Stimulated activated CD4-positive, alpha-beta T cell treated with anti-CD3 and anti-CD28 coated beads, TNF-alpha, amount 100 ng/mL, for 24 hours (primary cell): ENCODE results near the gene IMMP2L.

Source experiments
- DNase-seq, 3 experiments: peaks; one replicate each; pipeline ENCODE4 v3.0.0-alpha.2; 2020; ENCODE audit warnings: low read depth in 3 of 3

IMMP2L gene

DNA sequence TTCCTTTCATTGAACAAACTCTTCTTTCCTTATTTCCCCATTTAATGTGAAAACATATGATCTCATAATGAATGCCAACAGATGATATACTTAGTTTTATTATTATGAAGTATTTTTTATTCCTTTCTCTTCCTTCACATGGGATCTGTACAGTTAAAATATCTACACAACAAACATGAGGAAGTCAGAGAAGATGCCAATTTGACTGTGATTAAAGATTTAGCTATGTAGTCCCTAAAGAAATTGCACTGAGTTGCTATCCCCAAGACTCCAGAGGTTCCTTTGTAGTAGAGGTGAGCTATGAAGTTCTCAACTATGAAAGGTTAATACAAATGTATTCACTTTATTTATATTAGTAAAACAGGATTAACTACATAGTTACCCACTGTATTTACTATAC lies 532.0 kb downstream of the IMMP2L start:
- no peak for DNase-seq

- peak in 1 of 3 experiments; percentile 62 for DNase-seq
These were observed 532.6 kb downstream of the IMMP2L start for GRCh38 chr7:111029574-111030251.

GRCh38 chr7:111029141-111029572 lies 533.1 kb downstream of the IMMP2L start:
- no peak for DNase-seq

GRCh38 chr7:111027396-111027795 lies 534.9 kb downstream of the IMMP2L start:
- no peak for DNase-seq

GRCh38 chr7:111026806-111027205 lies 535.5 kb downstream of the IMMP2L start:
- no peak for DNase-seq

DNA sequence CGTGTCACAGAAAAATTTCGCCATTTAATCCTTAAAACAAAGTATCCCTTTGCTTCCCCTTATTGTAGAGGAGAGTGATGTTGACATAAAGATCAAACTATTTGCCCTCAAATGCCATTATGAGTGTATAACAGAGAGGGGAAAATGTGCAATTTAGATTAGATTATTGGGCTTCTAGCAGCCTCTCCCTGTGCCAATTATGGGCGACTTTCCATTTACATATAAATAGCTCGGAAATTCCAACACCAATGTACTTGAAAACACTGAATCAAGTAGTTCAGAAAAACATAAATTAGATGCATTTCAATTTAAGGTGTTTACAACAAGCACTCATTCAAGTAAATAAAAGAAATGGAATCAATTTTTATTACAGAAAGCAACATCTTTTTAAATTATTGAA lies 535.9 kb downstream of the IMMP2L start:
- DNase-seq: no peak

- peak in 1 of 3 experiments; percentile 20 for DNase-seq
These were observed 537.3 kb downstream of the IMMP2L start for GRCh38 chr7:111025006-111025405.

GRCh38 chr7:111018960-111019736 lies 543.1 kb downstream of the IMMP2L start:
- DNase-seq: no peak

DNA sequence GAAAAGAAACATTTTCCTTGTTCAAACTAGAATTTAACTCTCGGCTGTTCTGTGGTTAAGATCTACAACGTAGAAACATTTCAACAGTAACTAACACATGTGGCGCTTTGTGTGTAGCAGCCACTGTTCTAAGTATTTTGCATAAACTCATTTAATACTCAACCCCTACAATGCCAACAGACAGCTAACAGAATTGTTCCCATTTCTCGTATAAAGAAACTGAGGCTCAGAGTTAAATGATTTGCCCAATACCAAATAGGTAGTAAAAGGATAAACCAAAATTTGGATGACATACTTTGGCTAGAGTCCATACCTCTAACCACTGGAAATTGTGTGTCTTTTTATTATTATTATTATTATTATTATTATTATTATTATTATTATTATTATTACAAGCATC lies 543.8 kb downstream of the IMMP2L start:
- DNase-seq: no peak

- no peak for DNase-seq
These were observed 548.2 kb downstream of the IMMP2L start for GRCh38 chr7:111014079-111014478.

DNA sequence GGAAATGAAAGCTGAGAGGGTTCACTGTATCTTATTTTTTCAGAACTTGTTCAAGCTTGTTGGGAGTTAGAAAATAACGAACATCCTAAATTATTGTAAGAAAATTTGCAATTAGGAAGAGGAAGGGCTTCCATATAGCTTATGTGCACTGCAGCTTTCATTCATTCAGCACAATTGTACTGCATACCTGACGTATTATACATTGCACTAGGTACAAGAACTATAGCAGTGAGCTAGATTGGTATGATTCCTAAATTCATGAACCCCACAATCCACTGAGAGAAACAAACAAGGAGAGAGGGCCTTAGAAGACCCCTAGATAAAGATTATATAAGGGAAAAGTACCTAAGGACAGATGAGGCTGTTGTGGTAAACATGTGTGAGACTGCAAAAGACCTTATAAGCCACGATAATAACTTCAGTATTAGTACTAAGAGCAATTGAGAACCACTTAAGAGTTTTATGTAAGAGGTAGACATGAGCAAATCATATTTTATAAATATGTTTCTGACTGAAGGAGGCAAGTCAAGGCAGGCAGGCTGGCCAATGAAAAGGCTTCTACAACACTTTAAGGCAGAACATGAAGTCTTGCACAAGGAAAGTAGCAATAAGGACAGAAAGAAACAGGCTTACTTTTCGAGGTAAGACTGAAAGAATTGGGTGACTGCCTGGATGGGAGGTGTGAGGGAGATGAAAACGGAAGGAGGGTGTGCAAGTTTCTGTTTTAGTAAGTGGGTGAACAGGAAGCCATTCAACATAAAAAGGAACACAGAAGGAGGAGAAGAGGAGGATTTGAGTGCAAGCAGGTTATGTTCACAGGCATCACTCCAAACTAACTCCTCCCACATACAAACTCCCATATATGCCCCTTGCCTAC lies 549.3 kb downstream of the IMMP2L start:
- DNase-seq: peak in 1 of 3 experiments; percentile 8

DNA sequence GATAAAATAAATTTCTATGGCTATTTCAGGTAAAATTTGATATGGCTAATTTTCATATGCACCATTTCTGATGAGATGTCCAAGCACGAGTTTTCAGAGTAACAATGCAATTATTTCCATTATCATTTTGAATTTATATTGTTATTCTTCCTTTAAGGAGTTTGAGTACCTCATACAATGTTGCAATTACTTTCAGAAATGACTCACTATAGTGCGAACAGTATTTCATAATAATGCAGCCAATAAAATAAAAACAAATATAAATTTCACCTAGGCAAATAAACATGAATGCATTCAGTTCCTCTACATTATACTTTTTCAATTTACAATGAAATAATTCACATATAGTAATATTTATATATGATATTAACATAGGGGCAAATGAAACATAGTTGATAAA lies 550.1 kb downstream of the IMMP2L start:
- DNase-seq: no peak

DNA sequence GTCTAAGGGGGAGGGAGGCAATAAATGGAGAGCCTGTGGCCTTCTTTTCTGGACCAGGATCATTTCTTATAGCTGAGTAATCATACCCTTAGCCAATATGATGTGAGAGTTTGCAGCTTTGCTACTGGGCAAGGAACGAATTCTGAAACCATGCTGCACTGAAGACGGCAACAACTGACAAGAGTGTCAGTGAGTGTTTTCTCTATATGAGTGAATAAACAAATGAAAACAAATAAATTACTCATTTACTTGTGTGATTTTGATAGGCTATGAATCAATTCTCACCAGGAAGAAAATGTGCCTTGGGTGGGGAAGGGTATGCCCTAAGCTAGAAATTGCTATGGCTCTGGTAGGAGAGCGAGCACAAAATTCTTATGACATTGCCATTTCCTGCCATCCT lies 550.8 kb downstream of the IMMP2L start:
- no peak for DNase-seq

DNA sequence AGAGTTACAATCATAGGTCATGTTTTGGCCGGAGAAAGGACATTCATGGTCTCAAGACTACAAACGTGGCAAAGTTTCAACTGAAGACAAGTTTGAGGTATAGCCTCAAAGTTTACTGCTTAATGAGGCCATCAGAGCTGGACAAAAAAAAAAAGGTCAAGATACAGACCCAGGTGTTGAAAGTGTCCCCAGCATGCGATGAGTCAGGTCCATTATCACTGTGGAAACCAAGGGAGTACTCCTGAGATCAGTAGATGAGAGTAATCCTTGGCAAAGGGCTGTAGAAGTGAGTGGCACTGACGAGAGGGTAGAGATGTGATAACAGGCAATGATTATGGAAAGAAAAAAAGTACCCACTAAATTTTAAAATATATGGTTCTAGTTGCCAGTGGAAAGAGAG lies 551.5 kb downstream of the IMMP2L start:
- DNase-seq: no peak

DNA sequence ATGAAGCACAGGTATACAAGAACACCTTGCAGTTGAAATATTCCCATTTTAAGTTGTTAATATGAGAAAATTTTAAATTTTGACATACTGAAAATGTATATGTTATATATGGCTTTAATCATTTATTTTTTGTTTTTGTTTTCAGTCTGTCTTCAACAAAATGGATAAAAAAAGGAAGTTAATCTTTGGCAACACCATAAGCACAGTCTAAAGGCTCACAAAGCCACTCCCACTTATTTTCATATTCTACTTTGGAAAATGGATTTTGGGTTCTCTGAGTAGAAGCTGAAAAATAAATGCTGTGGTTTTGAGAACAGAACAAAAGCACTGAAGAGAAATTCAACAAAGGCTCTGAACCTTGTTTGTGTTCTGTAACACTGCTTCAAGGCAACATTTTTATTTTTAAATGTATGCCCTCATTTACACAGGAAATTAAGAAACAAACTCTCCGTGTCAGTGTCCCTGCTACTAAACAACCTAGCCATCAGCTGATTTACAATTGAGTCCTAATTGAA lies 552.7 kb downstream of the IMMP2L start:
- no peak for DNase-seq

GRCh38 chr7:111006691-111007090 lies 555.6 kb downstream of the IMMP2L start:
- no peak for DNase-seq

DNA sequence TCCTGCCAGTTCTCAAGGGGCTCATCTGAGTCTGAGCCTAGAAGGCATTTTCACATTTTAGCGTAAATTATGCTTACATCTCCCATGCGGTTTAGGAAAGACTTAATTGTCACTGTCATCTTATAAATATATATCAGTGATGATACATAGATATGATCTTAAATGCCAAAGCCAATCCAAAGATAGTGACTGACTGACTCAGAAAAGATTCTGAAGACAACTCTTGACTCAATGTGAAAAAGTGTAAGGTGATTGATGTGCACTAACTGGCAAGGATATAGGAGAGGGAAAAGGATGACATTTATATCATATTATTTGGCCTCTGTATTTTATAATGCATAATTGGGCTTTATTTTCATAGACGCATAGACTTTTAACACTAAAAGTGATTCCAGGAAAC lies 556.3 kb downstream of the IMMP2L start:
- no peak for DNase-seq

DNA sequence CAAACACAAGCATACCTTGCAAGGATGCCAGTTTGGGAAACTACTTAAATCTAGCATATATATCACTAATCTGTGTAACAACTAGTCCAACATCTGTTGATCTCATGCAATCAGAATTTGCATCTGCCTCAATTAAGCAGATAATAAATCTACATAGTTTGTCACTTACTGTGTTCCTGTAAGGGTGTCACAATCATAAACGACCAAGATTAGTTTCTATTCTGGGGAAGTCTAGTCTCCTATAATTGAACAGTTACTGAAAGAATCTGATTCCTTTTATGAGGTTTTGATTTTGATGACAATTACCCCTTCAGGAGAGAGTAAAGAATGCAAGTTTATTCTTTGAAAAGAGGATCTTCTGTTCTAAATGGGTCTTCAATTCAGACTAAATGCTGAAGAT lies 556.8 kb downstream of the IMMP2L start:
- DNase-seq: no peak

- DNase-seq: no peak
These were observed 557.9 kb downstream of the IMMP2L start for GRCh38 chr7:111004310-111004901.

DNA sequence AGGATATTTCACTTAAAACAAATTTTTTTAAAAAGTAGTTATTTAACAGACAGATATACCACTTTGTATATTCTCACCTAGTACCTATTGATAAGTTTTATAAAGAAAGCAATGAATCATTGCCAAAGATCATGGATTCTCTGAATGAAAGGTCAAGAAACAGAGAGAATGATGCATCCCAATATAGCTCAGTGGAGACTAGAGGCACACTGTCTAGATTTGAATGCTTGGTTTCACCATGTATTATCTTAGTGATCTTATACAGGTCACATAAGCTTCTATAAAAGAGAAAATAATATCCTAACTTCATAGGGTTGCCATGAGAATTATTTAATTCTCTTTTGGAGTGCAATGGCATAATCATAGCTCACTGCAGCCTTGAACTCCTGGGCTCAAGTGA lies 558.4 kb downstream of the IMMP2L start:
- no peak for DNase-seq

DNA sequence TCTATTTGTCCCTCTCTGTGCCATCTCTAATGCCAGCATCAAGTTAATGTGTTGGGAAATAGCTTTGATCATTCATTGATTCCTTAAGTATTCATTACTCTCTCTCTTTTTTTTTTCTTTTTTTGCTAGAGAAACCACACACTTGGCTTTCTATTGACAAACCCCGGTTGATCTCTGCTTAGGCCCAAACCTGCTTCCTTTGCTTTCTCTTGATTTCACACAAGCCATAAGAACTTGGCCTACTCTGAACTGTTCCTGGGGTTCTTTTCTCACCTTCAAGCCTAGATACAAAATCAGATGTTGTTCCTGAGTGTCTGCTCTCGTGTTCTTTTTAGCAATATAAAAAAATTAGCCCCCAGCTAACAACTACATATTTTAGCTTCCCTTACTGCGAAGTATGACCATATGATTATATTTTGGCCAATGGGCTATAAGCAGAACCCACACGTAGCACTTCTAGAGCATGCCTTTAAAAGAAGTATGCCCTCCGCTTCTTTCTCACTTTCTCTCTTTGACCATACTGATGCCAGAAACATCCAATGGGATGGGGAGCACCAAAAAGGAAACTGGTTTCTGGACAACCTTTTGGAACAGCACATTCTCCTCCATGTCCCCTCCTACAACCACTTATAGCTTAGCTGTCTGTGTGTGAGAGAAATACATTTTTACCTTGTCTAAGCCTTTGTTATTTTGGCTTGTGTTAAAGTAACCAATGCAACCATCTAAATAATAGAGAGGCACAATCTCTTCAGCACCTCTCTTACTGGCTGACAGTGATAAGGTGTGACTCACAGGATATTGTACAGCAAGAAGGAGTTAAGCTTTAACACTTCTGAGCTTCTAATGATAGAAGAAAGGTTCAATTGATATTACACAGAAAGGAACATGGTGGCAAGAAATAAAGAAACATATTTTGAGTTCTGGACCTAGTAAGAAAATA lies 568.0 kb downstream of the IMMP2L start:
- no peak for DNase-seq
